ENCODE results near the gene ASB9.
"Not testable (repeated sequence)": the region's sequence is repeated elsewhere in the genome, so short reads cannot be mapped to it uniquely, and the experiment has no call there.

DNA sequence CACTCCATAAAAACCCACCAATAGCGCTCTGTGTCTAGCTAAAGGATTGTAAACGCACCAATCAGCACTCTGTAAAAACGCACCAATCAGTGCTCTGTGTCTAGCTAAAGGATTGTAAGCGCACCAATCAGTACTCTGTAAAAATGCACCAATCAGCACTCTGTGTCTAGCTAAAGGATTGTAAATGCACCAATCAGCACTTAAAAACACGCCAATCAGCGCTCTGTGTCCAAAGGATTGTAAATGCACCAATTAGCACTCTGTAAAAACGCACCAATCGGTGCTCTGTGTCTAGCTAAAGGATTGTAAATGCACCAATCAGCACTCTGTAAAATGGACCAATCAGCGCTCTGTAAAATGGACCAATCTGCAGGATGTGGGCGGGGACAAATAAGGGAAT lies 3.4 kb upstream of the ASB9 start:
- TF ChIP-seq, protein P1, sequence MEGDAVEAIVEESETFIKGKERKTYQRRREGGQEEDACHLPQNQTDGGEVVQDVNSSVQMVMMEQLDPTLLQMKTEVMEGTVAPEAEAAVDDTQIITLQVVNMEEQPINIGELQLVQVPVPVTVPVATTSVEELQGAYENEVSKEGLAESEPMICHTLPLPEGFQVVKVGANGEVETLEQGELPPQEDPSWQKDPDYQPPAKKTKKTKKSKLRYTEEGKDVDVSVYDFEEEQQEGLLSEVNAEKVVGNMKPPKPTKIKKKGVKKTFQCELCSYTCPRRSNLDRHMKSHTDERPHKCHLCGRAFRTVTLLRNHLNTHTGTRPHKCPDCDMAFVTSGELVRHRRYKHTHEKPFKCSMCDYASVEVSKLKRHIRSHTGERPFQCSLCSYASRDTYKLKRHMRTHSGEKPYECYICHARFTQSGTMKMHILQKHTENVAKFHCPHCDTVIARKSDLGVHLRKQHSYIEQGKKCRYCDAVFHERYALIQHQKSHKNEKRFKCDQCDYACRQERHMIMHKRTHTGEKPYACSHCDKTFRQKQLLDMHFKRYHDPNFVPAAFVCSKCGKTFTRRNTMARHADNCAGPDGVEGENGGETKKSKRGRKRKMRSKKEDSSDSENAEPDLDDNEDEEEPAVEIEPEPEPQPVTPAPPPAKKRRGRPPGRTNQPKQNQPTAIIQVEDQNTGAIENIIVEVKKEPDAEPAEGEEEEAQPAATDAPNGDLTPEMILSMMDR (IDR thresholded peaks at IDR 0.05): not testable (repeated sequence)
- TF ChIP-seq POLR2A (IDR thresholded peaks at IDR 0.05); POLR2AphosphoS5 (IDR thresholded peaks at IDR 0.05; ENCODE audit: insufficient read depth in 1 of 2, low read depth in 1 of 2): not testable (repeated sequence)
